WTC11 (cell line): ENCODE data around the gene ROMO1. TPM values are rescaled to one million over a fixed set of nuclear protein-coding genes. Genes with fewer than 3 reads are reported as not detected.

ENCODE experiments used
- ATF1 ChIP-seq: sonication (generic); formaldehyde crosslinking; IDR thresholded peaks from 2 replicates; pipeline ENCODE4 v1.8.1; 2023; ENCODE audit warnings: mild to moderate bottlenecking, moderate library complexity, missing genetic modification reagents
- ATF2 ChIP-seq: sonication (generic); formaldehyde crosslinking; IDR thresholded peaks from 2 replicates; pipeline ENCODE4 v1.8.1; 2022; ENCODE audit warnings: low read depth, missing genetic modification reagents, borderline replicate concordance
- CBFB ChIP-seq: sonication (generic); formaldehyde crosslinking; IDR thresholded peaks from 2 replicates; pipeline ENCODE4 v1.8.1; 2022; ENCODE audit warnings: mild to moderate bottlenecking, low read depth, missing genetic modification reagents
- E2F5 ChIP-seq: sonication (generic); formaldehyde crosslinking; IDR thresholded peaks from 2 replicates; pipeline ENCODE4 v1.8.1; 2022; ENCODE audit warnings: mild to moderate bottlenecking, moderate library complexity, missing genetic modification reagents
- ETV6 ChIP-seq: sonication (generic); formaldehyde crosslinking; IDR thresholded peaks from 2 replicates; pipeline ENCODE4 v1.8.1; 2022; ENCODE audit warnings: mild to moderate bottlenecking, missing genetic modification reagents
- FOXJ3 ChIP-seq: sonication (generic); formaldehyde crosslinking; IDR thresholded peaks from 2 replicates; pipeline ENCODE4 v1.9.0; 2021; ENCODE audit warnings: missing genetic modification reagents, mild to moderate bottlenecking, borderline replicate concordance
- FOXP1 ChIP-seq: sonication (generic); formaldehyde crosslinking; IDR thresholded peaks from 2 replicates; pipeline ENCODE4 v1.8.0; 2022; ENCODE audit warnings: missing genetic modification reagents, mild to moderate bottlenecking, moderate library complexity, borderline replicate concordance
- JAZF1 ChIP-seq: fragments of 250-450 bp; sonication (Bioruptor Pico); IDR thresholded peaks from 2 replicates; pipeline ENCODE4 v1.9.0; 2021; ENCODE audit warnings: moderate library complexity, mild to moderate bottlenecking, inconsistent platforms
- JUN ChIP-seq: sonication (generic); formaldehyde crosslinking; IDR thresholded peaks from 2 replicates; pipeline ENCODE4 v1.8.0; 2023; ENCODE audit warnings: mild to moderate bottlenecking, missing genetic modification reagents
- KAT7 ChIP-seq: sonication (generic); formaldehyde crosslinking; IDR thresholded peaks from 2 replicates; pipeline ENCODE4 v1.8.1; 2023; ENCODE audit warnings: missing genetic modification reagents, mild to moderate bottlenecking, borderline replicate concordance
- MAX ChIP-seq: sonication (generic); formaldehyde crosslinking; IDR thresholded peaks from 2 replicates; pipeline ENCODE4 v1.8.0; 2022; ENCODE audit warnings: mild to moderate bottlenecking, missing genetic modification reagents
- NFATC4 ChIP-seq: fragments of 250-450 bp; sonication (Bioruptor Pico); IDR thresholded peaks from 2 replicates; pipeline ENCODE4 v1.9.0; 2021; ENCODE audit warnings: mild to moderate bottlenecking
- NFYB ChIP-seq: sonication (generic); formaldehyde crosslinking; conservative IDR thresholded peaks from 2 replicates; pipeline ENCODE4 v1.8.0; 2022; ENCODE audit warnings: low read depth, missing genetic modification reagents
- PRRX2 ChIP-seq: fragments of 250-450 bp; sonication (Bioruptor Pico); IDR thresholded peaks from 2 replicates; pipeline ENCODE4 v1.8.0; 2021; ENCODE audit warnings: mild to moderate bottlenecking
- RELA ChIP-seq: sonication (generic); formaldehyde crosslinking; IDR thresholded peaks from 2 replicates; pipeline ENCODE4 v1.8.1; 2022; ENCODE audit warnings: missing genetic modification reagents, mild to moderate bottlenecking, borderline replicate concordance
- SMAD4 ChIP-seq: sonication (generic); formaldehyde crosslinking; IDR thresholded peaks from 2 replicates; pipeline ENCODE4 v1.8.0; 2022; ENCODE audit warnings: mild to moderate bottlenecking, missing genetic modification reagents
- TCF7 ChIP-seq: sonication (generic); formaldehyde crosslinking; IDR thresholded peaks from 2 replicates; pipeline ENCODE4 v1.8.0; 2022; ENCODE audit warnings: mild to moderate bottlenecking, low read depth, missing genetic modification reagents, moderate library complexity
- TEAD1 ChIP-seq: sonication (generic); formaldehyde crosslinking; IDR thresholded peaks from 2 replicates; pipeline ENCODE4 v1.8.0; 2022; ENCODE audit warnings: mild to moderate bottlenecking, missing genetic modification reagents
- TEAD4 ChIP-seq: sonication (generic); formaldehyde crosslinking; IDR thresholded peaks from 2 replicates; pipeline ENCODE4 v1.8.0; 2022; ENCODE audit warnings: mild to moderate bottlenecking, missing genetic modification reagents
- ZBTB21 ChIP-seq: sonication (generic); formaldehyde crosslinking; IDR thresholded peaks from 2 replicates; pipeline ENCODE4 v1.8.1; 2023; ENCODE audit warnings: mild to moderate bottlenecking, missing genetic modification reagents, borderline replicate concordance
- ZNF138 ChIP-seq: sonication (generic); formaldehyde crosslinking; conservative IDR thresholded peaks from 2 replicates; pipeline ENCODE4 v1.8.1; 2022; ENCODE audit warnings: mild to moderate bottlenecking, moderate library complexity, missing genetic modification reagents
- ZNF317 ChIP-seq: sonication (generic); formaldehyde crosslinking; IDR thresholded peaks from 2 replicates; pipeline ENCODE4 v1.8.1; 2023; ENCODE audit warnings: low read depth, mild to moderate bottlenecking, moderate library complexity, missing genetic modification reagents, borderline replicate concordance
- ZNF423 ChIP-seq: fragments of 250-450 bp; sonication (Bioruptor Pico); IDR thresholded peaks from 2 replicates; pipeline ENCODE4 v2.1.2; 2022; ENCODE audit warnings: mild to moderate bottlenecking, moderate library complexity
- ZNF512 ChIP-seq: sonication (generic); formaldehyde crosslinking; IDR thresholded peaks from 2 replicates; pipeline ENCODE4 v1.8.1; 2022; ENCODE audit warnings: missing genetic modification reagents, borderline replicate concordance
- total RNA-seq: library from RNA; stranded (reverse); gene quantifications from 3 replicates; pipeline ENCODE4 v1.2.3, GENCODE V29; 2021
- TF ChIP-seq, protein P1 (sequence below): sonication (generic); formaldehyde crosslinking; IDR thresholded peaks from 2 replicates; pipeline ENCODE4 v1.8.1; 2023; ENCODE audit warnings: mild to moderate bottlenecking, moderate library complexity, missing genetic modification reagents
- TF ChIP-seq, protein P2 (sequence below): sonication (generic); formaldehyde crosslinking; conservative IDR thresholded peaks from 2 replicates; pipeline ENCODE4 v1.8.1; 2023; ENCODE audit warnings: mild to moderate bottlenecking, low read depth, missing genetic modification reagents, moderate library complexity
- TF ChIP-seq, protein P3 (sequence below): sonication (generic); formaldehyde crosslinking; IDR thresholded peaks from 2 replicates; pipeline ENCODE4 v1.8.0; 2022; ENCODE audit warnings: mild to moderate bottlenecking, missing genetic modification reagents
- TF ChIP-seq, protein P4 (sequence below): sonication (generic); formaldehyde crosslinking; IDR thresholded peaks from 2 replicates; pipeline ENCODE4 v1.8.0; 2023; ENCODE audit warnings: missing genetic modification reagents

The ROMO1 gene
- total RNA-seq, 1 experiment from 2014 or later: 213 TPM

DNA sequence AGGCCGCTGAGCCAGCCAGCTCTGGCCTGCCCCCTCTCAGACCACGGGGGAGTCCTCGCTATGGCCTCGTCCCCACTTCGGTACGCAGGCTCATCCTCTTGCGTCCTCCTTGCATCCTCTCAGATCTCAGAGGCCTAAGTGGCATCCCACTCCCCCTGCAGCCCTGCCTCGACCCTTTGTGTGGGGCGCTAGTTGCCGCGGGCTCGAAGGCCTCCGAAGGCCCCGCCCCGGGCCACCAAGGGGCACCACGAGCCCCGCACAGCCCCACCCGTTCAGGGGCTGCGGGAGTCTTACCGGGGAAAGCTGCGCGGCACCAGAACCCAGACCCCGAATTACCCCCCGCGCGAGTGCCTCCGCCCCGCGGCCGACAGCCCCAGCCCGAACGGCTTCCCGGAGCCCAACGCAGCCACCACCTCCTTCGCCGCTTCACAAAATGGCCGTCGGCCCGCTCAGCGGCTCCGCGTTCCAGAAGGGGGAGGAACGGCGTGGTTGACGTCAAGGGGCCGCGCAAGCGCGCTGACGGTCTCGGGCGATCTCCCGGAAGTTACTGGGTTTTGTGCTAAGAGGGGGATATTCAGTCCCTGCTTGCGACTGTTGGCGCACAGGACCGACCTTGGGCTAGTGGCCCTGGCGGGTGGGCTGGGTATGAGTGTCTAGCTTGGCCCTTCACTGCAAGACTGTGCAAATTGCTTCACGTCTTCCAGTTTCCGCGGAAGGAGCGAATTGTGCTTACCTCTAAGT, 34.6 kb upstream of the ROMO1 start, which contains the start of the genes CPNE1 and RBM12 (continued):
- TF ChIP-seq MAX (CRISPR knock-in tag) (peak; percentile 86), ATF1 (CRISPR knock-in tag) (0 out of 2 replicates have a peak, but pooled peaks have one; percentile 67), RELA (CRISPR knock-in tag) (no peak), FOXJ3 (CRISPR knock-in tag) (no peak), SMAD4 (no peak), ZNF423 (CRISPR knock-in tag) (no peak), ZNF512 (CRISPR knock-in tag) (no peak), JUN (CRISPR knock-in tag) (no peak), NFATC4 (peak; percentile 71; the same call in 1 of the 2 replicates), NFYB (CRISPR knock-in tag) (no peak; the same call in 1 of the 2 replicates), TEAD1 (peak; percentile 82; the same call in 1 of the 2 replicates), E2F5 (peak; percentile 83; the same call in 1 of the 2 replicates), KAT7 (CRISPR knock-in tag) (no peak; the same call in 1 of the 2 replicates), ATF2 (CRISPR knock-in tag) (no peak; the same call in 1 of the 2 replicates), CBFB (CRISPR knock-in tag) (peak; percentile 96; the same call in 1 of the 2 replicates), FOXP1 (CRISPR knock-in tag) (peak; percentile 39; the same call in 1 of the 2 replicates), ZNF138 (peak; percentile 47; the same call in 1 of the 2 replicates), TCF7 (CRISPR knock-in tag) (peak; percentile 27; the same call in 1 of the 2 replicates), PRRX2 (CRISPR knock-in tag) (no peak), ZNF317 (CRISPR knock-in tag) (no peak), ETV6 (CRISPR knock-in tag) (no peak; the same call in 1 of the 2 replicates), JAZF1 (no peak), TEAD4 (CRISPR knock-in tag) (no peak), ZBTB21 (CRISPR knock-in tag) (peak; percentile 94)
- TF ChIP-seq, protein P1, sequence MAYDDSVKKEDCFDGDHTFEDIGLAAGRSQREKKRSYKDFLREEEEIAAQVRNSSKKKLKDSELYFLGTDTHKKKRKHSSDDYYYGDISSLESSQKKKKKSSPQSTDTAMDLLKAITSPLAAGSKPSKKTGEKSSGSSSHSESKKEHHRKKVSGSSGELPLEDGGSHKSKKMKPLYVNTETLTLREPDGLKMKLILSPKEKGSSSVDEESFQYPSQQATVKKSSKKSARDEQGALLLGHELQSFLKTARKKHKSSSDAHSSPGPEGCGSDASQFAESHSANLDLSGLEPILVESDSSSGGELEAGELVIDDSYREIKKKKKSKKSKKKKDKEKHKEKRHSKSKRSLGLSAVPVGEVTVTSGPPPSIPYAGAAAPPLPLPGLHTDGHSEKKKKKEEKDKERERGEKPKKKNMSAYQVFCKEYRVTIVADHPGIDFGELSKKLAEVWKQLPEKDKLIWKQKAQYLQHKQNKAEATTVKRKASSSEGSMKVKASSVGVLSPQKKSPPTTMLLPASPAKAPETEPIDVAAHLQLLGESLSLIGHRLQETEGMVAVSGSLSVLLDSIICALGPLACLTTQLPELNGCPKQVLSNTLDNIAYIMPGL (CRISPR knock-in tag): peak; percentile 95
- TF ChIP-seq, protein P2, sequence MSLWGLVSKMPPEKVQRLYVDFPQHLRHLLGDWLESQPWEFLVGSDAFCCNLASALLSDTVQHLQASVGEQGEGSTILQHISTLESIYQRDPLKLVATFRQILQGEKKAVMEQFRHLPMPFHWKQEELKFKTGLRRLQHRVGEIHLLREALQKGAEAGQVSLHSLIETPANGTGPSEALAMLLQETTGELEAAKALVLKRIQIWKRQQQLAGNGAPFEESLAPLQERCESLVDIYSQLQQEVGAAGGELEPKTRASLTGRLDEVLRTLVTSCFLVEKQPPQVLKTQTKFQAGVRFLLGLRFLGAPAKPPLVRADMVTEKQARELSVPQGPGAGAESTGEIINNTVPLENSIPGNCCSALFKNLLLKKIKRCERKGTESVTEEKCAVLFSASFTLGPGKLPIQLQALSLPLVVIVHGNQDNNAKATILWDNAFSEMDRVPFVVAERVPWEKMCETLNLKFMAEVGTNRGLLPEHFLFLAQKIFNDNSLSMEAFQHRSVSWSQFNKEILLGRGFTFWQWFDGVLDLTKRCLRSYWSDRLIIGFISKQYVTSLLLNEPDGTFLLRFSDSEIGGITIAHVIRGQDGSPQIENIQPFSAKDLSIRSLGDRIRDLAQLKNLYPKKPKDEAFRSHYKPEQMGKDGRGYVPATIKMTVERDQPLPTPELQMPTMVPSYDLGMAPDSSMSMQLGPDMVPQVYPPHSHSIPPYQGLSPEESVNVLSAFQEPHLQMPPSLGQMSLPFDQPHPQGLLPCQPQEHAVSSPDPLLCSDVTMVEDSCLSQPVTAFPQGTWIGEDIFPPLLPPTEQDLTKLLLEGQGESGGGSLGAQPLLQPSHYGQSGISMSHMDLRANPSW (CRISPR knock-in tag): no peak
- TF ChIP-seq, protein P3, sequence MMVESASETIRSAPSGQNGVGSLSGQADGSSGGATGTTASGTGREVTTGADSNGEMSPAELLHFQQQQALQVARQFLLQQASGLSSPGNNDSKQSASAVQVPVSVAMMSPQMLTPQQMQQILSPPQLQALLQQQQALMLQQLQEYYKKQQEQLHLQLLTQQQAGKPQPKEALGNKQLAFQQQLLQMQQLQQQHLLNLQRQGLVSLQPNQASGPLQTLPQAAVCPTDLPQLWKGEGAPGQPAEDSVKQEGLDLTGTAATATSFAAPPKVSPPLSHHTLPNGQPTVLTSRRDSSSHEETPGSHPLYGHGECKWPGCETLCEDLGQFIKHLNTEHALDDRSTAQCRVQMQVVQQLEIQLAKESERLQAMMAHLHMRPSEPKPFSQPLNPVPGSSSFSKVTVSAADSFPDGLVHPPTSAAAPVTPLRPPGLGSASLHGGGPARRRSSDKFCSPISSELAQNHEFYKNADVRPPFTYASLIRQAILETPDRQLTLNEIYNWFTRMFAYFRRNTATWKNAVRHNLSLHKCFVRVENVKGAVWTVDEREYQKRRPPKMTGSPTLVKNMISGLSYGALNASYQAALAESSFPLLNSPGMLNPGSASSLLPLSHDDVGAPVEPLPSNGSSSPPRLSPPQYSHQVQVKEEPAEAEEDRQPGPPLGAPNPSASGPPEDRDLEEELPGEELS (CRISPR knock-in tag): no peak
- TF ChIP-seq, protein P4, sequence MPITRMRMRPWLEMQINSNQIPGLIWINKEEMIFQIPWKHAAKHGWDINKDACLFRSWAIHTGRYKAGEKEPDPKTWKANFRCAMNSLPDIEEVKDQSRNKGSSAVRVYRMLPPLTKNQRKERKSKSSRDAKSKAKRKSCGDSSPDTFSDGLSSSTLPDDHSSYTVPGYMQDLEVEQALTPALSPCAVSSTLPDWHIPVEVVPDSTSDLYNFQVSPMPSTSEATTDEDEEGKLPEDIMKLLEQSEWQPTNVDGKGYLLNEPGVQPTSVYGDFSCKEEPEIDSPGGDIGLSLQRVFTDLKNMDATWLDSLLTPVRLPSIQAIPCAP (CRISPR knock-in tag): no peak
